ENCODE results near the gene PTPN5.

PTPN5 gene

GRCh38 chr11:18706330-18707243 lies 85.0 kb downstream of the PTPN5 start:
- peak; percentile 50 for DNase-seq (ENCODE audit: low read depth)
- TF ChIP-seq, protein P1, sequence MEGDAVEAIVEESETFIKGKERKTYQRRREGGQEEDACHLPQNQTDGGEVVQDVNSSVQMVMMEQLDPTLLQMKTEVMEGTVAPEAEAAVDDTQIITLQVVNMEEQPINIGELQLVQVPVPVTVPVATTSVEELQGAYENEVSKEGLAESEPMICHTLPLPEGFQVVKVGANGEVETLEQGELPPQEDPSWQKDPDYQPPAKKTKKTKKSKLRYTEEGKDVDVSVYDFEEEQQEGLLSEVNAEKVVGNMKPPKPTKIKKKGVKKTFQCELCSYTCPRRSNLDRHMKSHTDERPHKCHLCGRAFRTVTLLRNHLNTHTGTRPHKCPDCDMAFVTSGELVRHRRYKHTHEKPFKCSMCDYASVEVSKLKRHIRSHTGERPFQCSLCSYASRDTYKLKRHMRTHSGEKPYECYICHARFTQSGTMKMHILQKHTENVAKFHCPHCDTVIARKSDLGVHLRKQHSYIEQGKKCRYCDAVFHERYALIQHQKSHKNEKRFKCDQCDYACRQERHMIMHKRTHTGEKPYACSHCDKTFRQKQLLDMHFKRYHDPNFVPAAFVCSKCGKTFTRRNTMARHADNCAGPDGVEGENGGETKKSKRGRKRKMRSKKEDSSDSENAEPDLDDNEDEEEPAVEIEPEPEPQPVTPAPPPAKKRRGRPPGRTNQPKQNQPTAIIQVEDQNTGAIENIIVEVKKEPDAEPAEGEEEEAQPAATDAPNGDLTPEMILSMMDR (IDR thresholded peaks at IDR 0.05; ENCODE audit: low read length, missing control alignments): no peak
- H3K4me3 ChIP-seq (replicated peaks; ENCODE audit: low read depth, low read length): peak overlapping the region; percentile 39

DNA sequence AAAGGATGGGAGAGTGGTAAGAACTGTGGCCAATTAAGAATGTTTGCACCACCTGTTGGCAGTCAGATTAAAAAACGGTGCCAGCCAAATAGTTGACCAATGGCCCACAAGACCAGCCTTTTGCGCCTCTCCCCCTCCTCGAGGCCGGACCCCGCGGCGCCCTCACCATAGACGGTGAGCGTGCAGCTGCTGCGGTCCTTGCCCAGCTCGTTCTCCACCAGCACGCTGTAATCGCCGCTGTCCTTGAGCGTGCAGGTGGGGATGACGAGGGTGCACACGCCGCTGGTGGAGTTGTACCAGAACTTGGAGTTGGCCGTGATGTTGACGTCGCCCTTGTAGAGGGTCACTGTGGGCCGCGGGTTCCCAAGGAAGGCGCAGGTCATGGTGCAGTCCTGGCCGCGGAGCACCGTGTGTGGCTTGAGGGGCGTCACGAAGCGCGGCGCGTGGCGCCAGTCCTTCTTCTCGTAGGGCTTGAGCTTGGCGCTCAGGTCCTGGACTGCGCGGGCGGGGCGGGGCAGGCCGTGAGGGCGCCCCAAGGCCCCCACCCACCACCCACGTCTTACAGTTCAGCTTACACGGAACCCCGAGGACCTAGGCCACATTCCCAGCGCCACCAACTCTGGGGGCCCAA lies 85.8 kb downstream of the PTPN5 start:
- peak overlapping the region; percentile 30 for H3K4me3 ChIP-seq (replicated peaks; ENCODE audit: low read depth, low read length)
- TF ChIP-seq, protein P1 (IDR thresholded peaks at IDR 0.05; ENCODE audit: low read length, missing control alignments): no peak
- no peak for DNase-seq (ENCODE audit: low read depth)

GRCh38 chr11:18704698-18705097 lies 86.9 kb downstream of the PTPN5 start:
- DNase-seq (ENCODE audit: low read depth): no peak
- TF ChIP-seq, protein P1 (IDR thresholded peaks at IDR 0.05; ENCODE audit: low read length, missing control alignments): no peak
- H3K4me3 ChIP-seq (replicated peaks; ENCODE audit: low read depth, low read length): no peak overlapping the region

DNA sequence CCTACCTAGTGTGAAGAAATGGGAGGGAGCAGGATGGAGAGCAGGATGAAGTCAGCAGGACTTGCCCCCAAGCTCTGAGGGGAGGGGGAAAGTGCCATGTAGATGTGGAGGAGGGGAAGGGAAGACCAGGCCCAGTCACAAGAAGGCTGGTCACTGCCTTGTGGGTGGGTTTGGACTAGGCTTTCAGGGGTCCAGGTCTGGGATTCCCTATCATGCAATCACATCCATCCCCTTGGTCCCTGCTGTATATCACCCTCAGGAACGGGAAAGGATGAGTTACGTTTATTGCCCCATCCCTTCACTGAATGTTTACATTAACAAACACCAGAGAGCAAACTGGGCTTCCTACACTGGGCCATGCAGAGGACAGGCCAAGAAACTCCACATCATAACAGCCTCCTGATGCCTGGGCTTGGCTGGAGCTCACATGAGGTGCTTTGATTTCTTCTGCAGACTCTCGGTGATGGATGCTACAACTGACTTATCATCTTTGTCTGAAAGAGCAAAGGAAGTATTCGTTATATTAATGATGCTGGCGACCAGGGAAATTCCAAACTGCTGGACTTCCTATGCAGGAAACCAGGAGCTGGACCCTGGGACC lies 87.5 kb downstream of the PTPN5 start:
- TF ChIP-seq, protein P1 (IDR thresholded peaks at IDR 0.05; ENCODE audit: low read length, missing control alignments): no peak
- no peak overlapping the region for H3K4me3 ChIP-seq (replicated peaks; ENCODE audit: low read depth, low read length)
- no peak for DNase-seq (ENCODE audit: low read depth)

DNA sequence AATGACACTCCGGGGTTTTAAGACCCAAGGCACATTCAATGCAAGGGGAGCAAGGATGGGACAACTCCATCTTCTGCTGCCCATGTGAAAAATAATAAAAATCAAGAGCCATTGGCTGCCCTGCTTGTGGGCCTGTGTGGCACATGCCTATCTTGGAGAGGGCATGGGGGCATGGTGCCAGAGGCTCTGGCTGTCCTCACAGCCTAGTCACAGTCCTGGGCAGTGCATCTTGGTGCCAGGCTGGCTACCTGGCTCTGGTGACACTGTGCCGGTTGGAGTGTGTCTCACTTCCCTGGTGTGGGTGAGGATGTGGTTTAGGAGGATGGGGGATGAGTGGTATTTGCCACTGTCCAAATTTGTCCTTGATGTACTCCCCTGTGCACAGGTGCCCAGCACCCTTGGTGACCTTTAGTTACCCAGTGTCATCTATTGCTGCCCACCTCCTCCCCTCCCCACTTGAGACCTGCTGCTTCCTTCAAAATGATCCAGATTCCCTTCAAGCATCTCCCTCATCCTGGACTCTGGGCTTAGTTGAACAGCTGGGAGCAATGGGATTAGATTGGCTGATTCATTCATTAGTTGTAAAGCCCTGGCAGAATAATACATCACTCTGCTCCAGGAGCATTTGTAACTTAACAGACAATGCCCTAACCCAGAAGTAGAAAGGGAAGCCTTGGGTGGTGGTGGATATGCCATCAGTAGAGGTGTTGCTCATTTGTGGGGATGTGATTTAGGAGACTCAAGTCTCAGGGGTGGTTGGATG lies 88.4 kb downstream of the PTPN5 start:
- no peak for DNase-seq (ENCODE audit: low read depth)
- no peak overlapping the region for H3K4me3 ChIP-seq (replicated peaks; ENCODE audit: low read depth, low read length)

More for the DNA sequence above, 88.4 kb downstream of the PTPN5 start:
- TF ChIP-seq, protein P1 (IDR thresholded peaks at IDR 0.05; ENCODE audit: low read length, missing control alignments): no peak

Measured in fibroblast of pulmonary artery (primary cell).